ENCODE data around the gene PVRIG. TPM values are rescaled to one million over a fixed set of nuclear protein-coding genes. Genes with fewer than 3 reads are reported as not detected.
"Not testable (repeated sequence)": the region's sequence is repeated elsewhere in the genome, so short reads cannot be mapped to it uniquely, and the experiment has no call there.

PVRIG gene
- total RNA-seq, 1 donor from 2014 or later: 1.7 TPM

DNA sequence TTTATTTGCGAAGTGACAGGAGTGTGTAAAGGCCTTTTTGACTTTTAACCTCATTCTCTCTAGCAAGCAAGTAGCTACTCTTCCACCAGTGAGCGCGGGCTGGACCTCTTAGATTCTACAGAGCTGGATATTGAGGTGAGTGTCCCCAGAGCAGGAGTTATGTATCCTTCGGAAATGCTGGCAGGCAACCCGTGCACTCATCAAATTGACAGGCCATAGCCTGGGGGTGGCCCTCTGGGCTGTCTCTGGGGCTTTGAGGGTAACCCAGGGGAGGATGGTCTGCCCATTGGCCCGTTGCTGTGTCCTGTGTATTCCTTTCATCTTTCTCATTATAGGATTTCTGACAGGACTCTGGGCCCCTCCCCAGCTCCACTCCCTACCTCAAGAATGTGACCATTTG is 6.1 kb upstream of the PVRIG start:
- H3K4me1 ChIP-seq: peaks cover 4% of the 10 kb centered on the region
- intact Hi-C loops (cut with DNase I): loop anchor here (10.0 kb wide), 1 partner anchor 79 kb away; no protein-coding TSS in a partner anchor
- no peak for TF ChIP-seq POLR2A (IDR thresholded peaks at IDR 0.05)
- TF ChIP-seq, protein P1, sequence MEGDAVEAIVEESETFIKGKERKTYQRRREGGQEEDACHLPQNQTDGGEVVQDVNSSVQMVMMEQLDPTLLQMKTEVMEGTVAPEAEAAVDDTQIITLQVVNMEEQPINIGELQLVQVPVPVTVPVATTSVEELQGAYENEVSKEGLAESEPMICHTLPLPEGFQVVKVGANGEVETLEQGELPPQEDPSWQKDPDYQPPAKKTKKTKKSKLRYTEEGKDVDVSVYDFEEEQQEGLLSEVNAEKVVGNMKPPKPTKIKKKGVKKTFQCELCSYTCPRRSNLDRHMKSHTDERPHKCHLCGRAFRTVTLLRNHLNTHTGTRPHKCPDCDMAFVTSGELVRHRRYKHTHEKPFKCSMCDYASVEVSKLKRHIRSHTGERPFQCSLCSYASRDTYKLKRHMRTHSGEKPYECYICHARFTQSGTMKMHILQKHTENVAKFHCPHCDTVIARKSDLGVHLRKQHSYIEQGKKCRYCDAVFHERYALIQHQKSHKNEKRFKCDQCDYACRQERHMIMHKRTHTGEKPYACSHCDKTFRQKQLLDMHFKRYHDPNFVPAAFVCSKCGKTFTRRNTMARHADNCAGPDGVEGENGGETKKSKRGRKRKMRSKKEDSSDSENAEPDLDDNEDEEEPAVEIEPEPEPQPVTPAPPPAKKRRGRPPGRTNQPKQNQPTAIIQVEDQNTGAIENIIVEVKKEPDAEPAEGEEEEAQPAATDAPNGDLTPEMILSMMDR (IDR thresholded peaks at IDR 0.05): no peak
- TF ChIP-seq POLR2AphosphoS5 (IDR thresholded peaks at IDR 0.05; ENCODE audit: insufficient read depth in 1 of 2, low read depth in 1 of 2): no peak
- no peak for DNase-seq (ENCODE audit: extremely low spot score in 2 of 2)
- no peaks in the 10 kb centered on the region for H3K36me3 ChIP-seq
- H3K27me3 ChIP-seq: no peaks in the 10 kb centered on the region
- H3K27ac ChIP-seq: no peak overlapping the region
- H3K9me3 ChIP-seq: no peaks in the 10 kb centered on the region
- no peak overlapping the region for H3K4me3 ChIP-seq

GRCh38 chr7:100214356-100214755 is 5.4 kb upstream of the PVRIG start:
- DNase-seq (ENCODE audit: extremely low spot score in 2 of 2); H3K4me3 ChIP-seq; H3K27ac ChIP-seq; H3K36me3 ChIP-seq; H3K27me3 ChIP-seq; H3K9me3 ChIP-seq; H3K4me1 ChIP-seq: not testable (repeated sequence)
- intact Hi-C loops (cut with DNase I): loop anchor here (10.0 kb wide), 1 partner anchor 80 kb away; no protein-coding TSS in a partner anchor

- H3K27ac ChIP-seq: no peak overlapping the region
- intact Hi-C loops (cut with DNase I): loop anchor here (10.0 kb wide), 1 partner anchor 81 kb away; no protein-coding TSS in a partner anchor
- DNase-seq (ENCODE audit: extremely low spot score in 2 of 2): no peak
These were observed 3.9 kb upstream of the PVRIG start for GRCh38 chr7:100215895-100216294.

GRCh38 chr7:100217934-100218333 is 1.8 kb upstream of the PVRIG start:
- H3K27me3 ChIP-seq; H3K9me3 ChIP-seq; H3K4me3 ChIP-seq; DNase-seq (ENCODE audit: extremely low spot score in 2 of 2); H3K36me3 ChIP-seq; H3K4me1 ChIP-seq; H3K27ac ChIP-seq: not testable (repeated sequence)
- TF ChIP-seq, protein P1 (IDR thresholded peaks at IDR 0.05): peak in 1 of 3 experiments; percentile 37
- intact Hi-C loops (cut with DNase I): loop anchor here (10.0 kb wide), 1 partner anchor 83 kb away; no protein-coding TSS in a partner anchor

More at GRCh38 chr7:100215895-100216294, 3.9 kb upstream of the PVRIG start:
- H3K4me3 ChIP-seq: no peak overlapping the region
- H3K4me1 ChIP-seq: peaks cover 4% of the 10 kb centered on the region
- no peaks in the 10 kb centered on the region for H3K36me3 ChIP-seq
- TF ChIP-seq POLR2AphosphoS5 (IDR thresholded peaks at IDR 0.05; ENCODE audit: insufficient read depth in 1 of 2, low read depth in 1 of 2): peak in 1 of 2 donors; percentile 12
- no peak for TF ChIP-seq POLR2A (IDR thresholded peaks at IDR 0.05)
- no peaks in the 10 kb centered on the region for H3K27me3 ChIP-seq
- no peaks in the 10 kb centered on the region for H3K9me3 ChIP-seq

GRCh38 chr7:100219271-100219737 is 445 bp upstream of the PVRIG start:
- intact Hi-C loops (cut with DNase I): loop anchor here (10.0 kb wide), 1 partner anchor 85 kb away; no protein-coding TSS in a partner anchor
- Histone ChIP-seq H3K4me3 (no peak overlapping the region), H3K27me3 (no peaks in the 10 kb centered on the region), H3K9me3 (no peaks in the 10 kb centered on the region), H3K4me1 (peaks cover 4% of the 10 kb centered on the region), H3K36me3 (no peaks in the 10 kb centered on the region), H3K27ac (no peak overlapping the region)
- DNase-seq (ENCODE audit: extremely low spot score in 2 of 2): no peak
- TF ChIP-seq POLR2A (IDR thresholded peaks at IDR 0.05): no peak
- TF ChIP-seq, protein P1 (IDR thresholded peaks at IDR 0.05): no peak
- no peak for TF ChIP-seq POLR2AphosphoS5 (IDR thresholded peaks at IDR 0.05; ENCODE audit: insufficient read depth in 1 of 2, low read depth in 1 of 2)

- H3K4me1 ChIP-seq: no peaks in the 10 kb centered on the region
- H3K36me3 ChIP-seq: no peaks in the 10 kb centered on the region
- peak overlapping the region; percentile 27 for H3K27ac ChIP-seq
- intact Hi-C loops (cut with DNase I): no loop called here
- H3K27me3 ChIP-seq: no peaks in the 10 kb centered on the region
- no peaks in the 10 kb centered on the region for H3K9me3 ChIP-seq
- DNase-seq (ENCODE audit: extremely low spot score in 2 of 2): no peak
- peak overlapping the region; percentile 16 to 19 for H3K4me3 ChIP-seq
- TF ChIP-seq, protein P1 (IDR thresholded peaks at IDR 0.05): no peak
These were observed 959 bp downstream of the PVRIG start for GRCh38 chr7:100220586-100221230.
